ENCODE data around the gene NTN3. TPM values are rescaled to one million over a fixed set of nuclear protein-coding genes. Genes with fewer than 3 reads are reported as not detected.

Gene NTN3
- total RNA-seq, 4 donors from 2014 or later = 1.3 to 15.5 TPM; not detected in 2

DNA sequence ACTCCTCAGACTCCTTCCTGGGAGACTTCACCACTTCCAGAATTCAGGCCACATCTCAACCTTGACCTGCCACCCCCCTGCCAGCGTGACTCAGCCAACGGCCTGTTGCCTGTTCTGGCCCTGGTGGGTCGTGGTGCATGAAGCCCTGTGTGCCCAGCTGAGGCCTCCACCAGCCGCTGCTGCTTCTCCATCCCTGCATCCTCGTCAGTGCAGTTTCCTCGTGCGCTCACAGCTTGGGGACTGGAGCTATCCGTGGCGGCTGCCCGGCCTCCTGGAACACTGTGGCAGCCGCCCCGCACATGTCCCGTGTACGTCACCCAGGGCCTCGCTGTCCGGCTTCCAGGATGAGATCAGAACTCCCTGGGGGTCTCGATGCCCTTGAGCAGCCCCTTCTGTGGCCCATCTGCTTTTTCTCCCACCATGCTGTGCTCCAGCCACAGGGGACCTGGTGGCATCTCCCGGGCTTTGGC, 19.2 kb upstream of the NTN3 start:
- Histone ChIP-seq H3K27ac (no peak overlapping the region), H3K4me3 (no peak overlapping the region), H3K27me3 (no peaks in the 10 kb centered on the region), H3K36me3 (no peaks in the 10 kb centered on the region), H3K4me1 (no peaks in the 10 kb centered on the region), H3K9me3 (no peaks in the 10 kb centered on the region)
- no peak for DNase-seq
- TF ChIP-seq, protein P1, sequence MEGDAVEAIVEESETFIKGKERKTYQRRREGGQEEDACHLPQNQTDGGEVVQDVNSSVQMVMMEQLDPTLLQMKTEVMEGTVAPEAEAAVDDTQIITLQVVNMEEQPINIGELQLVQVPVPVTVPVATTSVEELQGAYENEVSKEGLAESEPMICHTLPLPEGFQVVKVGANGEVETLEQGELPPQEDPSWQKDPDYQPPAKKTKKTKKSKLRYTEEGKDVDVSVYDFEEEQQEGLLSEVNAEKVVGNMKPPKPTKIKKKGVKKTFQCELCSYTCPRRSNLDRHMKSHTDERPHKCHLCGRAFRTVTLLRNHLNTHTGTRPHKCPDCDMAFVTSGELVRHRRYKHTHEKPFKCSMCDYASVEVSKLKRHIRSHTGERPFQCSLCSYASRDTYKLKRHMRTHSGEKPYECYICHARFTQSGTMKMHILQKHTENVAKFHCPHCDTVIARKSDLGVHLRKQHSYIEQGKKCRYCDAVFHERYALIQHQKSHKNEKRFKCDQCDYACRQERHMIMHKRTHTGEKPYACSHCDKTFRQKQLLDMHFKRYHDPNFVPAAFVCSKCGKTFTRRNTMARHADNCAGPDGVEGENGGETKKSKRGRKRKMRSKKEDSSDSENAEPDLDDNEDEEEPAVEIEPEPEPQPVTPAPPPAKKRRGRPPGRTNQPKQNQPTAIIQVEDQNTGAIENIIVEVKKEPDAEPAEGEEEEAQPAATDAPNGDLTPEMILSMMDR (IDR thresholded peaks at IDR 0.05) = no peak
- TF ChIP-seq POLR2A (IDR thresholded peaks at IDR 0.05) = no peak
- intact Hi-C loops (cut with DNase I; ENCODE audit: low total_unique reads) = no loop called here

DNA sequence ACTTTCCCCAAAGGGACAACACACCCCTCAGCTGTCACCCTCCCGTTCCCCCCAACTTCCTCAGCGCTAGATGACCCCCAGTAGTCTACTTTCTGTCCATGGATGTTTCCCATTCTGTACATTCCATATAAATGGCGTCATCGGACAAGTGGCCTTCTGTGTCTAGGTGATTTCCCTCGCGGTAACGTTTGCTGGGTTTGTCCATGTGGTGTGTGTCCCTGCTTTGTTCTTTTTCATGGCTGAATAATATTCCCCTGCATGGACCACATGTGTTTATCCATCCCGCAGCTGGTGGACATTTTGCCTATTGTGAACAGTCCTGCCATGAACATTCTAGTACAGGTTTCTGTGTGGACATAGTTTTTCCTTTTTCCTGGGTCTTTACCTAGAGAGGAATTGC, 18.4 kb upstream of the NTN3 start:
- H3K36me3 ChIP-seq = no peaks in the 10 kb centered on the region
- TF ChIP-seq POLR2A (IDR thresholded peaks at IDR 0.05) = no peak
- TF ChIP-seq, protein P1 (IDR thresholded peaks at IDR 0.05) = no peak
- intact Hi-C loops (cut with DNase I; ENCODE audit: low total_unique reads) = no loop called here

DNA sequence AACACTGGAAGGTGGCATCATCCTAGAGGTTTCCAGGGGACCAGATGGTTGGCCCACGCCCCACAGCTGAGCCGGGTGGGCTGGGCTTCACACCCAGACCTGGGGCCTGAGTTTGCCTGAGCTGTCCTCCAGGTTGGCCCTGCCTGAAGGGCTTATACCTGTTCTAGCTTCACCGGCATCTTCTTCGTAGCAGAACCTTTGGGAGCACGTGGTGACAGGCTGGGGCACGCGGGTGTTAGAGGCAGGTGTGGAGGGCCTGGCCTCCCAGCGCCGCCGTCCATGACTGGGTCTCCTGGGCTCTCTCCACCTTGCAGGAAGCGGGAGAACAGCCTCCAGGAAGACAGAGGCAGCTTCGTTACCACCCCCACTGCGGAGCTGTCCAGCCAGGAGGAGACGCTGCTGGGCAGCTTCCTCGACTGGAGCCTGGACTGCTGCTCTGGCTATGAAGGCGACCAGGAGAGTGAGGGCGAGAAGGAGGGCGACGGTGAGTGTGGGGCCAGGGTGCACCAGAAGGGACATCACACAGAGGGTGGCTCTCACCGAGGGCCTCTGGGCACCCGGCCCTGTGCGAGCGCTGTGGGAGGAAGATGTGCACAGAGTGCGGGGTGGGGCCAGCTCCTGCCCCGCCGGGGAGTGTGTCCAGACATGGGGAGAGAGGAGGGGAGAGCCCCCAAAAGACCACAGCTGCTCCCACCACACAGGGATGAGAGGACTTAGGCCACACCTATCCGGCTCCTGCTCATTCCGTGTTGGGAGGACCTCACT, 15.8 kb upstream of the NTN3 start:
- no peak overlapping the region for H3K27ac ChIP-seq
- no peak for DNase-seq
- H3K9me3 ChIP-seq = no peaks in the 10 kb centered on the region

More for the DNA sequence above, 18.4 kb upstream of the NTN3 start:
- no peak for DNase-seq
- no peak overlapping the region for H3K4me3 ChIP-seq
- no peaks in the 10 kb centered on the region for H3K9me3 ChIP-seq
- no peak overlapping the region for H3K27ac ChIP-seq
- H3K27me3 ChIP-seq = no peaks in the 10 kb centered on the region
- no peaks in the 10 kb centered on the region for H3K4me1 ChIP-seq

DNA sequence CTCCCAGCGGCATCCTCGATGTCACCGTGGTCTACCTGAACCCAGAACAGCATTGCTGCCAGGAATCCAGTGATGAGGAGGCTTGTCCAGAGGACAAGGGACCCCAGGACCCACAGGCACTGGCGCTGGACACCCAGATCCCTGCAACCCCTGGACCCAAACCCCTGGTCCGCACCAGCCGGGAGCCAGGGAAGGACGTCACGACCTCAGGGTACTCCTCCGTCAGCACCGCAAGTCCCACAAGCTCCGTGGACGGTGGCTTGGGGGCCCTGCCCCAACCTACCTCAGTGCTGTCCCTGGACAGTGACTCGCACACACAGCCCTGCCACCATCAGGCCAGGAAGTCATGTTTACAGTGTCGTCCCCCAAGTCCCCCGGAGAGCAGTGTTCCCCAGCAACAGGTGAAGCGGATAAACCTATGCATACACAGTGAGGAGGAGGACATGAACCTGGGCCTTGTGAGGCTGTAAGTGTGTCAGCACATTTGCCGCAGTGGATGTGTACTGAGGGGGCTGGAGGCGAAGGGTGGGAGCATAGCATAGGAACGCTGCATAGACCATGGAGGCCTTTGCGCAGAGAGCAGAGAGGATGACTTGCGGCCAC, 14.4 kb upstream of the NTN3 start:
- no peak for DNase-seq
- Histone ChIP-seq H3K36me3 (no peaks in the 10 kb centered on the region), H3K9me3 (no peaks in the 10 kb centered on the region), H3K4me1 (peaks cover 0 to 6% of the 10 kb centered on the region in 2 donors), H3K27ac (no peak overlapping the region), H3K27me3 (no peaks in the 10 kb centered on the region), H3K4me3 (no peak overlapping the region)
- TF ChIP-seq, protein P1 (IDR thresholded peaks at IDR 0.05) = no peak
- no peak for TF ChIP-seq POLR2A (IDR thresholded peaks at IDR 0.05)
- intact Hi-C loops (cut with DNase I; ENCODE audit: low total_unique reads) = no loop called here

More for the DNA sequence above, 15.8 kb upstream of the NTN3 start:
- Histone ChIP-seq H3K4me1 (peaks cover 0 to 3% of the 10 kb centered on the region in 2 donors), H3K4me3 (no peak overlapping the region), H3K36me3 (no peaks in the 10 kb centered on the region), H3K27me3 (no peaks in the 10 kb centered on the region)
- intact Hi-C loops (cut with DNase I; ENCODE audit: low total_unique reads) = no loop called here
- TF ChIP-seq POLR2A (IDR thresholded peaks at IDR 0.05) = no peak
- TF ChIP-seq, protein P1 (IDR thresholded peaks at IDR 0.05) = no peak

DNA sequence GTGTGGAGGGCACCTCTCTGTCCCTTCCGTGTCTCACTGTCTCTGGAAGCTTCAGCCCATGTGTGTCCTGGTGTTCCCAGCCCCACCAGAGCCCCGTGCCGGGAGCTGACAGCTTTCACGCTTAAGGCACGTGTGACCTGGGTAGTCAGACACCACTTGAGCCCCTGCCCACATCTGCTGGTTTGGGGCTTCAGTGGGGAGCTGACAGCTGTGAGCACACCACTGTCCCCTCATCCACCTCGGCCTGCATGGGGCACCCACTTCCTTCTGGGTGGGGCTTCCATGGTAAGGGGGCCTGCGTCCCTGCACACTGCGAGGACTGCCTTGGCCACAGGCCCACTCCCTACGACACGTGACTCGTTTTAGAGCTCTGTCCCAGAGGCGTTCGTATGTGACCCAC, 13.8 kb upstream of the NTN3 start:
- no peak for DNase-seq
- H3K4me3 ChIP-seq = no peak overlapping the region
- no peak for TF ChIP-seq POLR2A (IDR thresholded peaks at IDR 0.05)
- TF ChIP-seq, protein P1 (IDR thresholded peaks at IDR 0.05) = no peak
- no peaks in the 10 kb centered on the region for H3K27me3 ChIP-seq
- H3K27ac ChIP-seq = no peak overlapping the region
- H3K36me3 ChIP-seq = no peaks in the 10 kb centered on the region
- peaks cover 0 to 6% of the 10 kb centered on the region in 2 donors for H3K4me1 ChIP-seq
- H3K9me3 ChIP-seq = no peaks in the 10 kb centered on the region
- intact Hi-C loops (cut with DNase I; ENCODE audit: low total_unique reads) = no loop called here
